CD4-positive, alpha-beta T cell treated with Interleukin-6 at 100 ng/mL for 8 hours (primary cell): ENCODE measurements around the gene DDAH2.
A peak's percentile ranks its signal among the peaks of the same experiment; 100 is the strongest.

Experiments used
- DNase-seq: peaks from one replicate; pipeline ENCODE4 v3.0.0-alpha.2; 2020; ENCODE audit warnings: mixed read lengths, low spot score

DDAH2 gene

DNA sequence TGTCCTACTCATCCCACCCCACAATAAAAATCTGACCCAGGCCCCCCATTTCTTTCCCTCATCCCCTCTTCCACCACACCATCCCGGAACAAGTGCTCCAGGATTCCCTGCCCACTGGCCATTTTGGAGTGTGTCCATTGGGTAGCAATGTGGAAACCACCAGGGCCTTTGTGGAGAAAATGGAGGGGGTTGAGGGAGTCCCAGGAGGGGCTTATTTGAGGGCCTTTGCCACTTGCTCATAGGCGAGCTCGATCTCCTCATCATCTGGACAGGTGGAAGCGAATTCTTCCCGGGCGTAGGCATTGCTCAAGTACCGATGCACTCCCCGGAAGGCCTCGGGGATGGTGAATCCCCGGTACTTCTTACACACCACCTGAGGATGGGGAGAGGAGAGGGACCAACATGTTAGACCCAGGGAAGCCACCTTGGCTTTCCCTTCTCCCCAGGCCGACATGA, 1.6 kb upstream of the DDAH2 start:
- no peak for DNase-seq

DNA sequence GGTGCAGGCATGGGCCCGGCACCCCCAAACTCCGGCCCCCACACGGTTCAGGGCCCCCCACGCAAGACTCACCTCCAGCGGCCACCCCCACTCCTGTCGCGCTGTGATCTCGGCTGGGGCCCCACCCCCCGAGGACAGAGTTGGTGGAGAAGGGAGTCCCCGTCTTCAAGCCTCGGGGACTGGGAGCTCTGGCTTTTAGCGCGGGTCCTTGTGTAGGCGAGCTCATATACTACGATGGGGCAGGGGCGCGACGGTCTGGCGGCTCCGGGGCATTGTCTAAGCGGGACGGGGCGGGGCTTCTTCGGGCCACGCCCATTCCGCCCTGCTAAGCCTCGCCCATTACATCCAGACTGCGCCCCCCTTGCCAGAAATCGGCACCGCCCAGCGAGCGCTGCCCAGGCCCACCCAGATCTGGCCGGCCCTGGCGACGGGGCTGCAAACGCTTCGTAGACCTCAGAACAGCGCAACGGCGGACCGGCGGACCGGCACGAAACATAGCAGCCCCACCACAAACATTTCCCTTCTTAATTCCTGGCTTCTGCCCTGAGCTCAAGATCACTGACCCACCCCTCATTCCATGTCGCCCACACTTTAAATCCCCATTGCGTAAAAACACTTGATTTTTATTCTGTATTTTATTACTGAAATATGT, 1.0 kb upstream of the DDAH2 start:
- peak; percentile 52 for DNase-seq

DNA sequence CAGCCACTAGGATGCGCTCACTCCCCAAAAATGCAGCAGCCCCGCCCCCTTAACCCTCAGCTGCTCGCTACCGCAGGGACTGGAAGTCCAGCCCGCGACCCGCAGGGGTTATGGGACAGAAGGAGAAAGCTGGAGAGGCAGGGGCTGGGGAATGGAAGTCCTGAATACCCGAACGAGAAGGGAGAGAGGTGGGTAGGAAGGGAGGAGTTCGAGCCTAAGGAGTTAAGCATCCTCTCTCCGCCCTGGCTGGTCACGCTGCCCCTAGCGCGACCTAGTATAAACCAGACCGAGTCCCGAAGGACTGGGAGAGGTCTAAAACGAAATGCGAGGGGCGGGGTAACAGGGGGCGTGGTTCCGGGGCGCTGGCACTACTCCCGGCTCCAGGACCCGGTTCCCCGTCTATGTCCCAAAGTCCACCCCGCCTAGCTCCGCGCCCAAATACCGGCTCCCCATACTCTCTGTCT, 448 bp upstream of the DDAH2 start:
- peak; percentile 79 for DNase-seq

DNA sequence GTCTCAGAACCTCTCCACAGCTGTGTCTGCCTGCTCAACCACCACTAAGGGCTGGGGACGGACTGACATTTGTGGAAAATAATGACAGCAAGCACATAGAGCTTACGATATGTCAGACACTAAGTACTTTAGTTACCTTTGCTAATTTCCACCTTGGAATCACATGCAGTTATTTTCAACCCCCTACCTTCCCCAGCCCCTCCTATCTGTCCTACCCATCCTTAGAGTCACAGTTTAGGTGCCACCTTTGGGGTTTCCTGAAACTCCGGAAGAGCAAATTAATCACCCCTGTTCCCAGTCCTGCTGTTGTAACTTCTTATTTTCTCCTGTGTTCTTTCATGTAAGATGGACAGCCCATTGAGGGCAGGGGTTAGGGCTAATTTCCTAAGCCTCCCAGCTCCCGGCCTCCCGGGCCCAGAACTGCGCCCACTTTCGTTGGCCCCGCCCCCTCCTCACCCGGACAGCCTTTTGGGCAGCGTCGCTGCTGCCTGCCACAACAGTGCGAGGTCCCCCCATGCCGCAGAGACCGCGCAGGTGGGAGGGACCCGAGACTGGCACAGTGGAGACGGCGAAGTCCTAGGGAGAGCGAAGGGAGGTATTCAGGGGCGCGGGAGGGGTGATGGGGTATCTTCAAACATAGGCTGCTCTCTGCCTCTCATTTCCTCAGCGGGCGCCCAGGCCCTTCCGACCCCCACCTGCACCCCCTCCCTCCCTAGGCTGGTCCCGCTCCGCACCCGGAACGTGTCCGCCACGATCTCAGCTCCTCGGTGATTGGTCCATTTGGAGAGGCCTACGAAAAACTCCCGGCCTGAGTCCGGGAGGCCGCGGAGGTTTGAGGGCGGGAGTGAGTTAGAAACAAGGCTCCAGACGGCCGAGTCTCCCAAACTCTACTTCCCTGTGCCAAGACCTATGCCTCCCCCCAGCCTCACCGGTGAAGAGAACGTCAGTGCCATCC, 1.1 kb downstream of the DDAH2 start:
- no peak for DNase-seq

DNA sequence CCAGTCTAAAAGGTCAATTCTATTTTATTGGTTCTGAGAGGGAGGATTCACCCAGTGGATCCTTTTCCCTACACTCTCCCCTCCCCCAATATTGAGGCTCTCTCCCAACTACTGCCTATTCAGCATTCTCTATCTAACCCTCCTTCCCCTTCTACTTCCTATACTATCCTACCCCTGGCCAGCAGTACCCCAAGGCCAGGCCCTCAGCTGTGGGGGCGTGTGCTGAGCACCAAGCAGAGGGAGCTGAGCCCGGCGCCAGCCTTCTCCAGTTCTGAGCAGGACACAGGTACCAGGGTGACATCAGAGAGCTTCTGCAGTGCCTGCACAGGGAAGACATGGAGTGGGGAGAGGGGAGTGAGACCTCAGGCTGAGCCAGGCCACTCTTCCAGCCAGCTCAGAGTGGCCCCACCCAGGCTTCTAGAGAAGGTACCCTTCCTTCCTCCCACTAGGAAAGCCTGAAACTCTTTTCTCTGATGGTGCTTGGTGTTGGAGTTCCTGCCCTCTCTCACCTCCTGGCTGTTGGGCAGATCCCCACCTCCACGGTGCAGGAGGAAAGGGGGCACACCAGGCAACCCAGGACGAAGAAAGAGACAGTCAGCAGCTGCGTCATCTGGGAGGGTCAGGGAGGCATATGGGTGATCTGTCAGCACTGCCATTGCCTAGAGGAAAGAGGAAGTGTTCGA, 1.9 kb downstream of the DDAH2 start:
- peak; percentile 23 for DNase-seq

DNA sequence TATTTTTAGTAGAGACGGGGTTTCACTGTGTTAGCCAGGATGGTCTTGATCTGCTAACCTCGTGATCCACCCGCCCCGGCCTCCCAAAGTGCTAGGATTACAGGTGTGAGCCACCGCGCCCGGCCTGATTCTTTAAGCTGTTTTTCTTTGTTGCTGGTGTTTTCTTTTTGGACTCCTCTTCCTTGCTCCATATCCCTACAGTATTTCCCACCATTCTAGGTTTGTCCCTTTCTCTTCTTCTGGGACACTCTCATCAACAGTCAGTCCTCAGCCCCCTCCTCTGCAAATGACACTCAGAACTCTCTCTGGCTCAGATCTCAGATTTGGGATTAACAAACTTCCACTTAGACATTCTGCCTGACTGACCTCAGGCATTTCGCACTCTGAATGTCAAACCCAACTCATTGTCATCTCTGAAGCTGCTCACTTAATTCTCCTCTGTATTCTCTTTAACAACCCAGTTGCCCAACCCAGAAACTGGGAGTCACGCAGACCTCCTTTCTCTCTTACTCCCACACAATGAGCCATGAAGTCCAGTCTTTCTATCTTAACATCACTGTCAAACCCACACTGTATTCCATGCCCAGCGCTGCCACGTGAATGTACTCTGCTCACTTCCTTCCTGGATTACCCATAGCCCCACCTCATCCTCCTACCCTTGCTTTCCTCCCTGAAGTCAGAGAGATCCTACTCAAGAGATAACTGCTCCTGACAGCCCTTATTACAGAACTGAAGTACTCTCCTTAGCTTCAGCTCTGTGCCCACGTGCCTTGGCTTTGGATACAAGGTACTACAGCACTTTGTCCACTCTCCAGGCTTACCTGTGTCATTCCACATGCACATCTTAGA, 3.4 kb downstream of the DDAH2 start:
- DNase-seq = no peak

DNA sequence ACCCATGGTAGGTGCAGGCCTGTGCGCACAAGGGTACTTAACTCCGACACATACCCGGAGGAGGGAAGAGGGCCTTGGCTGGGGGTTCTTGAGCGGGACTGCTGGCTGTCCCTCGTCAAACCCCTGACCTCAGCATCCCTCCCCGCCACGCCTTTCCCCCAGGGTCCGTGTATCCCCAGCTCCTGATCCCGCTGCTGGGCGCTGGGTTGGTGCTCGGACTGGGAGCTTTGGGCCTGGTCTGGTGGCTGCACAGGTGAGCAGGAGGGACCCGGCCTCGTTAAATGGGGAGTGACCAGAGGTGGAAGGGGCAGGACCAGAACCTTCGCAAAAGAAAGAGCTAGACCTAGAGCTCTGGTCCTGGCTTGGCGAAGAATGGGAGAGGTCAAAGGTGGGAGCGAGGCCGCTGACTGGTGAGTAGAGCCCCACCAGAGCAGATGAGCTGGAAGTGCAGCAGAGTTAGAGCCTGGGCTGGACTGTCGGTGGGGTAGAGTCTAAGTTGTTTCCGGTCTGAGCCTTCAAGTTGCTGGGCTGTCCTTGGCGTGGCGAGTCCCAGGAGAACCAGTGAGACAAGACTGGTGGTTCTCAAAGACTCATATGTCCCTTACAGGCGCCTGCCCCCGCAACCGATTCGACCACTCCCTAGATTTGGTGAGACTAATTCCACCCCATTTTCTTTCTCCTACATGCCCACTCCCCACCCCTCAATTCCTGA, 5.0 kb downstream of the DDAH2 start:
- no peak for DNase-seq

DNA sequence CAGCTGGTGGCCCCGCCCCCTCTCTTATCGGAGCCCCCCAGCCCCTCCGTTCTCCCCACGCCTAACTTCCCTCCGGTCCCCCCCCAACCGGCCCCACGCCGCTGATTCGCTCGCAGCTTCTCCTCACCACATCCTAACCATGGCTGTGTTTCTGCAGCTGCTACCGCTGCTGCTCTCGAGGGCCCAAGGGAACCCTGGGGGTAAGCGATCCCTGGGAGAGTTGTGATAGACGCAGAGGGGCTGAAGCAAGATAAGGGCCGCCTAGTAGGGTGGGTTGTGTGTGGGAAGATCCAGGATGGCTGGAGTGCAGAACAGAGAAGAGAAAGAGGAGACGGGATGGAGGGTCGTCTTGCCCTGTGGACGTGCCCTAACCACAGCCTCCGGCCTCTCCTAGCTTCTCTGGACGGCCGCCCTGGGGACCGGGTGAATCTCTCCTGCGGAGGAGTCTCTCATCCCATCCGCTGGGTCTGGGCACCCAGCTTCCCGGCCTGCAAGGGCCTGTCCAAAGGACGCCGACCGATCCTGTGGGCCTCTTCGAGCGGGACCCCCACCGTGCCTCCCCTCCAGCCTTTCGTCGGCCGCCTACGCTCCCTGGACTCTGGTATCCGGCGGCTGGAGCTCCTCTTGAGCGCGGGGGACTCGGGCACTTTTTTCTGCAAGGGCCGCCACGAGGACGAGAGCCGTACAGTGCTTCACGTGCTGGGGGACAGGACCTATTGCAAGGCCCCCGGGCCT, 5.7 kb downstream of the DDAH2 start, which contains the start of gene MPIG6B:
TSS of gene MPIG6B (plus strand) at position 129 of the 735 bp plus-strand sequence. CDS start at position 140, 11 bp downstream.
- DNase-seq = no peak

DNA sequence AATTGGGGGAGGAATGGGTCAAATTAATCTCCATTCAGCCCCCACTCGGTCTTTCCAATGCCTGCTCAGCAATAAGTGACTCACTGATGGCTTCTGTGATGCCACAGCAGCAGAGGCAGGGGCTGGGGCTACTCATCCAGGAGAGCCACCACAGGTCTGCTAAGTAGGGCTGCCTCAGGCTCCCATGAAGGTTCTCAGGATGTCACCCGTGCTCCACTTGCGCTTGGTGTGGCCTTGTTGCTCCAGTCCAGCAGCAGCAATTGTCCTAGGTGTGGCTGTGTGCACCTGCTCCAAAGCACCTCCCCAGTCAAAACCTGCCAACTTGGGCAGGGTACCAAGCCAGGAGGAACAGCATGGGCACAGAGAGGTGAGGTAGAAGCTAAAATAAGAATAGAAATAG, 6.9 kb downstream of the DDAH2 start:
- DNase-seq = no peak

DNA sequence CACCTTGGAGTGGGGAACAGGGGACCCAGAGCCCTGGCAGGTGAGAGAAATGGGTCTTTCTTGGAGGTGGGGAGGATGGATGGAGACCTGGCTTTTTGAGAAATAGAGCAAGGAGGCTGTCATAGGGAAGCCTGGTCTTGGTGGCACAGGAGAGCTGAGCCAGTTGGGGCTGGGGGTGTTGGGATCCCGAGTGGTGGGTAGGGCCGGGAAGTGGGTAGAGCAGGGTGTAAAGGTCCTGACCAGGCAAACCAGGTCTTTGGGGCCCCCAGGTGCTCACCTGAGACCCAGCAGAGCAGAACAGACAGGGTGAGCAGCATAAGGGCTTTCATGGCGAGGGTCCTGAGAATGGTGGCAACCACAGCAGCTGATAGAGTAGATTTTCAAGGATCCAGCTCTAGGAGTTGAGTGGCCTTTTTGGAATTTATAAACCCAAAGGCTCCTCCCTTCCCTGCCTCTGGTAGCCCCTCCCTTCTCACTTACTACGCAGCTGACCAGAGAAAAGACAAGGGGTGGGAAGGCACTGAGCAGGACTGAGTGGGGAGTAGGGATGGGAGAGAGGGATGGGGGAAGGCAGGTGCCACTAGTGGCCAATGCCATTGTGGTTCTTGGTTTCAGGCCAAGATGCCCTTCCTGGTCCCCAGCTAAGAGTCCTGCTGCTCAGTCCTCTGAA, 7.6 kb downstream of the DDAH2 start, which contains the start of gene LY6G6C:
TSS of gene LY6G6C (minus strand) at position 396 of the 670 bp plus-strand sequence. CDS start at position 329, 67 bp downstream.
- no peak for DNase-seq

DNA sequence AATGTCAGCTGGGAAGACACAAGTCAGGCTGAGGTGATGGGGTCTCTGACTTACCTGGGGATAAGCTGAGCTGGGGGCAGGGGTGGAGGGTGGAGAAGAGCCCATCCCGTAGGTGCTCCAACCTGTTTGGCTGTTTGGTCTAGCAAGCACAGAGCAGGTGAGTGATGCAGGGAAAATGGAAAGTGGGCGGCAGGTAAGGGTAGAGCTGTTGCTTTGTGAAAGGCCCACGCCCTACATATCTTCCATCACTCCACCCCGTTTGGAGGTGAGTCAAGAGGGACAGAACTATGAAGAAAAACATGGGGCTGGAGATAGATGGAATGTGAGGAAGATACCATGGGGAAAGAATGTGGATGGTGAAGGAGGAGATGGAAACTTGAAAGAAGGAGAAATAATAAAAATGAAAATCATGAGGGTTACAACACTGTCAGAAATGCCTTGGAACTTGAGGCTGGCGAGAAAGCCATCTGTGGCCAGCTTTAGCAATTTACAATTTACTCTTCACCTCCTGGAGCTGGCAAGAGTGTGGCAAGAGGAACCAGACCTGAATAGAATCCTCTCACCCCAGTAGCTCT, 8.8 kb downstream of the DDAH2 start:
- no peak for DNase-seq

DNA sequence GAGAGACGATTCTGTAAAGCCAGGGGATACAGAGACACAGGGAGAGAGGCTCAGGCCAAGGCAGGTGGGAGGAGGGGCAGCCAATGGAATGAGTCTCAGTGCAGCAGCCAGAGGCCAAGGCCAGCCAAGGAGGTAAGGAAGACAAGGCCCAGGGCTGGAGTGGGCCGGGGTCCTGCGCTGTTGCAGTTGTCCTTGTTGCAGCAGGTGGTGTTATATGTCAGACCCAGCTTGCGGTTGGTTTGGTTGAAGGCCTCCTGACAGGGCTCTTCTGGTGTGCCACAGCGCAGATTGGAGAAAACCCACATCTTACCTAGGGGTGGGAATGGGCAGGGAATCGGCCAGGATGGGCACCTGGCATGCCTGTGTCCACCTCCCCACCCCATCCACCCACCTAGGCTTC, 10.1 kb downstream of the DDAH2 start:
- no peak for DNase-seq

DNA sequence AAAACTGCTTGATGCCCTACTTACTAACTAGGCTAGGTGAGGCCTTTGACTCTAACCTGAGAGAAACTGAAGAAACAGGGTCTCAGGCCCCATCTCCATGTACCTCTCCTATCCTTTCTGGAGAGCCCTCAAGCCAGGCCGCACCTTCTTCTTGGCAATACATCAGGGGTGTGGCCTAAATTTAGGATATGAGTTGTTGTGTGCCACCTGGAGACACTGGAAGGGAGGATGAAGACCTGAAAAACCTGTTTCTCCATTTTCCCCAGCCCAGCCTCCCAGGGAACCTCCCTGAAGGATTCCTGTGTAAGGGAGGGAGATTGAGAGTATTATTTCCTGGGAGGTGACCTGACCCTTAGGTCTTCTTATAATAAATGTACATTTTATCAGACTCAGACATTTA, 10.8 kb downstream of the DDAH2 start:
- DNase-seq = no peak

DNA sequence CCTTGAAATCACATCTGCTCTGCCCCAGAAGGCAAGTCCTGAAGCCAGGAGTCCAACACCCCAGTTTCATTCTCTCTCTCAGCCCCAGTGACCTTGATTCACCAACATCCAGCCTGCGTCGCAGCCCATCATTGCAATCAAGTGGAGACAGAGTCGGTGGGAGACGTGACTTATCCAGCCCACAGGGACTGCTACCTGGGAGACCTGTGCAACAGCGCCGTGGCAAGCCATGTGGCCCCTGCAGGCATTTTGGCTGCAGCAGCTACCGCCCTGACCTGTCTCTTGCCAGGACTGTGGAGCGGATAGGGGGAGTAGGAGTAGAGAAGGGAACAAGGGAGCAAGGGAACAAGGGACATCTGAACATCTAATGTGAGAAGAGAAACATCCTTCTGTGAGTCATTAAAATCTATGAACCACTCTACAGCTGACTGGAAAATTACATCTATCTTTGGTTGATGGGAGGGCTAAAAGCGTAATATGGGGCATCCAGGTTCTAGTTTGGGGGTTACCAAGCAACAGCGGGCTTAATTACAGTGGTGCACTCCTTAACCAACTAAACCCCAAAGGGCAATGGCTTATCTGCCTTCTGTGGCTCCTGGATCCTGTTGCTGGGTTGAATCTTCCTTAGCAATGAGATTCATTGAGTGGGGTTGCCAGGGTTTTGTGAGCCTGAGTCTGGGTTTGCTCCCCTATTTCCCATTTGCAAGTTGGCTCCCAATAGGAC, 11.4 kb downstream of the DDAH2 start:
- no peak for DNase-seq

DNA sequence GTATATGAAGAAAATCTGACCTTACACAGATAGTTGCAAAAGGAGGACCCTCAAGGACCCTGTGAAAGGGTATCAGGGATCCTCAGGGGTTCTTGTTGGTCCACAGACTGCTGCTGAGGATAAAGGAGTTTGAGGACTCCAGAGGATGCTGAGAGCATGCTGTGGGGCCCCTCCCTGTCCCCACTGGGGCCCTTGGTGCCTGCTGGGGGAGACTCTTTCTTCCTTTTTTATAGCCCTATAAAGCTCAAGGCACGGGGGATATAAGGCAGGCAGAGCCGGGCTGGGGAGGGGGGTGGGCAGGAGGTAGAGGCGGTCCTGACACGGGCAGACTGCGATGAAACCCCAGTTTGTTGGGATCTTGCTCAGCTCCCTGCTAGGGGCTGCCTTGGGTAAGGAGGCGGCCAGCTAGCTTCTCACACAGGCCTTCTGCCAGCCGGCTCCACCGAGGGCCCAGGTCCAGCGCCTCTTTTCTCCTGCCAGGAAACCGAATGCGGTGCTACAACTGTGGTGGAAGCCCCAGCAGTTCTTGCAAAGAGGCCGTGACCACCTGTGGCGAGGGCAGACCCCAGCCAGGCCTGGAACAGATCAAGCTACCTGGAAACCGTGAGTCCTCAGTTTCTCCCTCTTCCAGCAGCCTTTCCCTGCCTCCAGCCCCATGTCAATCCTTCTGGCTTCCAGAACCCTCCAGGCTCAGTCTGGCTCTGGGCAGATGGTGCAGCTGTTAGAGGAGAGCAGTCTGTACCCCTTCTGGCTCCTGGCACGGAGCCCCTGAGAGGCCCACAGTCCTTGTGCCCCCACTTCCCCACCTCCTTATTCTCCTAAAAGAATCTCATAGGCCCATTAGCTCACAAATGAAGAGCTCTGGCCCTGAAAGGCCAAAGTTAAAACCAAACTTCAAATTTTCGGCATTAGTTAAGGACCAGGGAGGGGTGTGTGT, 13.8 kb downstream of the DDAH2 start, which contains the start of gene LY6G6D:
TSS of gene LY6G6D (plus strand) at position 327 of the 937 bp plus-strand sequence. CDS start at position 335, 8 bp downstream.
- DNase-seq = no peak

DNA sequence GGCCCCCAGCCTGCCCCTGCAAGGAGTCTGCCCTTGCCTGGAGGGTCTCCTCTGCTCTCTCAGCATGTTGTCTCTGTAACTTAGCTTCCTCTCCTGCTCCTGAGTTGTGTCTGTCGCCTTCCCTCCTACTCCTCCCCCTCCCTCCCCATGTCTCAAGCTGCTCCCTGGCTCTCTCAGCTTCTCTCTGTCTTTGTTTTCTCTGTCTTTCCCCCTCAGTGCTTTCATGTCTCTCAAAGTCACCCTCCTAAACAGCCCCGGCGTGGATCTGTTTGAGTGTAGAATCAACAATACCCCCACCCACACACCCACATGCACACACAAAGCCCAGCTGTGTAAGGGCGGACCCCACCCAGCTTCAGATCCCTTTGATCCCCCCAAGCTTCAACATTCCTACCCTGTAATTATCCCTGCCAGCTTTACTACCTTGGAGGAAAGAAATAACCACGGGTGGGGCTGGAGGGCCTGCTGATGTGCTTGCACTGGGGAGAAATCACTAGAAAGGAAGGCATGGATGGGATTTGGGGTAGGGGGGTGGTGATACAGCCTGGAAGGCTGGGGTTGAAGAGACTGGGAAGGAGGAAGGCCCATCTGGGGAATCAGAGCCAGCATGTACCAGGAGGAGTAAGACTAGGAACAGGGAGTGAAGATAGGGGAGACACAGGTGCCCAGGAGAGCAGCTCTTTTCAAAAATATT, 15.0 kb downstream of the DDAH2 start:
- no peak for DNase-seq
